ENCODE data around the gene SYT8. TPM values are rescaled to one million over a fixed set of nuclear protein-coding genes. Genes with fewer than 3 reads are reported as not detected.

Gene SYT8
- total RNA-seq, 1 experiment from 2014 or later: not detected

GRCh38 chr11:1866226-1866625, 31.4 kb downstream of the SYT8 start:
- Histone ChIP-seq H3K4me2 (ENCODE audit: insufficient read depth, insufficient read length, low read length) (no peak overlapping the region), H3K9me3 (ENCODE audit: control insufficient read depth, low read depth, low read length) (no peaks in the 10 kb centered on the region), H2BK20ac (ENCODE audit: low read depth, low read length, poor library complexity, severe bottlenecking) (no peak overlapping the region), H3K23me2 (ENCODE audit: insufficient read length, low read depth, low read length, poor library complexity, severe bottlenecking) (no peaks in the 10 kb centered on the region), H2BK12ac (ENCODE audit: insufficient read length, low read depth, low read length) (no peak overlapping the region), H3K9ac (ENCODE audit: extremely low read depth, insufficient read length, low read length) (no peak overlapping the region), H3K18ac (ENCODE audit: insufficient read length, low read depth, low read length) (no peak overlapping the region), H3K23ac (ENCODE audit: insufficient read length, low read depth, low read length) (no peak overlapping the region), H4K91ac (ENCODE audit: insufficient read length, low read depth, low read length) (no peak overlapping the region), H3K79me2 (ENCODE audit: insufficient read depth, low read length) (no peaks in the 10 kb centered on the region), H2AFZ (ENCODE audit: low read length) (no peak overlapping the region), H3T11ph (ENCODE audit: low read length) (no peak overlapping the region), H3K4me1 (ENCODE audit: insufficient read depth, low read length) (peaks cover 3% of the 10 kb centered on the region; the same call in 1 of the 2 replicates), H4K8ac (replicated peaks; ENCODE audit: insufficient read length, low read depth, low read length) (no peak overlapping the region), H3K27me3 (ENCODE audit: insufficient read depth, low read length) (no peaks in the 10 kb centered on the region), H3K79me1 (ENCODE audit: insufficient read depth, low read depth, low read length, poor library complexity, severe bottlenecking) (no peaks in the 10 kb centered on the region), H3K56ac (ENCODE audit: insufficient read length, low read depth, low read length) (no peak overlapping the region), H2AK5ac (ENCODE audit: insufficient read length, low read length) (no peak overlapping the region), H2BK5ac (ENCODE audit: insufficient read length, low read length) (no peak overlapping the region), H4K20me1 (ENCODE audit: control insufficient read depth, insufficient read depth, insufficient read length) (no peaks in the 10 kb centered on the region), H4K5ac (ENCODE audit: insufficient read length, low read depth, low read length) (no peak overlapping the region), H2BK120ac (ENCODE audit: low read depth, low read length, poor library complexity, severe bottlenecking) (no peak overlapping the region), H3K4ac (ENCODE audit: low read depth, low read length) (no peak overlapping the region), H2BK15ac (ENCODE audit: low read depth, low read length) (no peak overlapping the region), H3K27ac (ENCODE audit: insufficient read length, low read depth, low read length) (no peak overlapping the region), H3K14ac (ENCODE audit: insufficient read depth, low read length) (no peak overlapping the region; the same call in 1 of the 2 replicates)
- no peak for DNase-seq
- H3K4me3 Mint-ChIP-seq: no peak overlapping the region
- H3K27me3 Mint-ChIP-seq (ENCODE audit: low read depth): peaks cover 29% of the 10 kb centered on the region
- no peaks in the 10 kb centered on the region; a peak in 1 of 5 replicates for H3K9me3 Mint-ChIP-seq
- TF ChIP-seq CTCF (conservative IDR thresholded peaks at IDR 0.05): no peak
- no peak overlapping the region; a peak in 1 of 7 replicates for H3K27ac Mint-ChIP-seq
- H3K36me3 Mint-ChIP-seq (ENCODE audit: insufficient read depth in 1 of 3, low read depth in 3 of 3): no peaks in the 10 kb centered on the region
- H3K4me1 Mint-ChIP-seq: peaks cover 7 to 15% of the 10 kb centered on the region in 2 experiments
- WGBS (ENCODE audit: extremely low coverage, insufficient read length, low lambda C conversion rate): no CpG with 5 or more reads among the region's 8 CpGs

All from H9 (cell line).